G401.6 (cell line): ENCODE measurements around the gene TUBA4B.

Experiments
- FAIRE-seq: peaks from 2 replicates; lab custom pipeline; 2012; peaks lifted over from hg19 to GRCh38; lab: Jason Lieb, UNC

Gene TUBA4B

GRCh38 chr2:219252900-219253752 lies at the start of gene TUBA4B:
TUBA4B (plus strand) TSS chr2:219253243; CDS start chr2:219253408, 165 bp downstream.
- FAIRE-seq = no peak

GRCh38 chr2:219204425-219205164 lies 48.4 kb upstream of the TUBA4B start:
- FAIRE-seq = no peak

- FAIRE-seq = no peak
These were observed 47.9 kb upstream of the TUBA4B start for GRCh38 chr2:219205165-219205538.

DNA sequence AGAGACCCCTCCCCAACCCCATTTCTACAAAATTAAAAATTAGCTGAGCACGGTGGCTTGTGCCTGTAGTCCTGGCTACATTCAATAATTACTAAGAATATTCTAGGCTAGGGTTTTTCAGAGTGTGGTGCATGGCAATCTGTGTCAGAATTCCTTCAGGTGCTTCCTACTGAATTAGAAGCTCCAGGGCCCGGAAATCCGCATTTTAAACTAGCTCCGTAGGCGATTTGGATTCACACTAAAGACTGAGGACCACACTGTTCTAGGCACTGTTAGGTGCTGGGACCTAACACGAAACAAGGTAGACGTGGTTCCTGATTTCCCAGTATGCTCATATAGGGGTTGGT lies 47.1 kb upstream of the TUBA4B start:
- FAIRE-seq = no peak

- FAIRE-seq = no peak
These were observed 46.5 kb upstream of the TUBA4B start, which contains the start of gene ZFAND2B for GRCh38 chr2:219206328-219207133. ZFAND2B (plus strand) TSS chr2:219206782; CDS start chr2:219206988, 206 bp downstream.

- FAIRE-seq = no peak
These were observed 45.7 kb upstream of the TUBA4B start for GRCh38 chr2:219207134-219207883.

DNA sequence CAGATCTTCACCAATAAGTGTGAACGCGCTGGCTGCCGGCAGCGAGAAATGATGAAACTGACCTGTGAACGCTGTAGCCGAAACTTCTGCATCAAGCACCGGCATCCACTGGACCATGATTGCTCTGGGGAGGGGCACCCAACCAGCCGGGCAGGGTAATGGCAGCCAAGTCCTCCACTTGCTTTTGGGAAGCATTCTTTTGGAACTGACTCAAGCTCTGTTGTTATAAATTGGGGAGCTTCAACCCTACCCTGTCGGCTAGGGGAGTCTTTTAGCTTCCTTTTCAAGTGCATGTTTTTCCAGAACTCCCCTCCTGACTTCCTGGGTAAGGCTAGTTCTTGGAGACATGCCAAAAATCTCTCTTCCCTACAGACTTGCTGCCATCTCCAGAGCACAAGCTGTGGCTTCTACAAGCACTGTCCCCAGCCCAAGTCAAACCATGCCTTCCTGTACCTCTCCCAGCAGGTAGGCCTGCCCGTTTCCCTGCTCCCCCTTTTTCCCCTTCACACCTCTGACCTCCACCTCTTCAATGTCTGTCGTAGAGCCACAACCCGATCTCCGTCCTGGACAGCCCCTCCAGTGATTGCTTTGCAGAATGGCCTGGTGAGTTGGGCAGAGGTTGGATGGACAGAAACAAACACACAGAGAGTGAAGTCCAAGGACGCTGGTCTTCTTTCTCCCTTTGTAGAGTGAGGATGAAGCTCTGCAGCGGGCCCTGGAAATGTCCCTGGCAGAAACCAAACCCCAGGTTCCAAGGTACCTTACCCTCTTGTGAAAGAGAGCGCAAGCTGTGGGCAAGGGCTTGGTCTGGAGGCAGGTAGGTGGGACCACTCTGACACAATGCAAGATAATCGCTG lies 44.9 kb upstream of the TUBA4B start:
- FAIRE-seq = no peak

DNA sequence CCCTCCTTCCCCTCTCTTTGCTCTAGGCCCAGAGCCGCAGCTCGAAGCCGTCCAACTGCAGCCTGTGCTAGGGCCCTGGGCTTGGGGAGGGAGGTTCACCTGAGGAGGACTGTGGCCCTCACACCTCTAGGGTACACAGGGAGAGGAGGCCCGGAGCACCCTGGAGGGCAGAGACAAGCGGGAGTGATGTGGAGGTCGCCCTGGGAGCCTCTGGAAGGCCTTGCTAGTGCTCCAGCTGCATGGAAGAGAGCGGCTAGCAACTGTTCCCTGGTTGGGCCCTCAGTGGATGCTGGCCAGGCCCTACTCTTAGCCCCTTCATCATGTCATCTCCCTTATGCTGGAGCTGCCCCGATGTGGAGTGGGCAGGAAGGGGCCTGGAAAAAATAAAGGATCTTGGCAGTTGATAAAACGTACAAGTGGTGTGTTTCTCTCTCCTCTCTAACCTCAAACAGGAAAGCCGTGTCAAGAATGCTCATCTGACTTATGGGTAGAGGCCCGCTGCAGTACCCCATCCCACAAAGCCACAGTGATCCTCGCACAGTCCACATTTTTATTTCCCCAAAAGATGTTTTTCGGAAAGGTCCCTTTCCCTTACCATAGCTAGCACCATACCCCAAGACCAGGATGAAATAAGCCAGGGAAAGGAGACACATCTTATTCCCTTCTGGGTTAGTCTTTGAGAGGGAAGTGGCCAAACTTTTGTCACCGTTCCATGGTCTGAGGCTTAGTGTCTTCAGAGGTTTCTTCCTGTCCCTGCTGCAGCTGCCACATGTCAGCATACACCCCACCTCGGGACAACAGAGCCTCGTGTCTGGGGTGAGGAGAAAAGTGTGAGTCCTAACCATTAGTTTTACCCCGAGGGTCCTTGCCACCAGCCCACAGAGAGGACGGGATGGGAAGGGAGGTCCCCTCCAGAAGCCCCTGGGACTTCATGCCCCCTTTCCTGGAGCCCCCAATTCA lies 43.5 kb upstream of the TUBA4B start:
- no peak for FAIRE-seq

DNA sequence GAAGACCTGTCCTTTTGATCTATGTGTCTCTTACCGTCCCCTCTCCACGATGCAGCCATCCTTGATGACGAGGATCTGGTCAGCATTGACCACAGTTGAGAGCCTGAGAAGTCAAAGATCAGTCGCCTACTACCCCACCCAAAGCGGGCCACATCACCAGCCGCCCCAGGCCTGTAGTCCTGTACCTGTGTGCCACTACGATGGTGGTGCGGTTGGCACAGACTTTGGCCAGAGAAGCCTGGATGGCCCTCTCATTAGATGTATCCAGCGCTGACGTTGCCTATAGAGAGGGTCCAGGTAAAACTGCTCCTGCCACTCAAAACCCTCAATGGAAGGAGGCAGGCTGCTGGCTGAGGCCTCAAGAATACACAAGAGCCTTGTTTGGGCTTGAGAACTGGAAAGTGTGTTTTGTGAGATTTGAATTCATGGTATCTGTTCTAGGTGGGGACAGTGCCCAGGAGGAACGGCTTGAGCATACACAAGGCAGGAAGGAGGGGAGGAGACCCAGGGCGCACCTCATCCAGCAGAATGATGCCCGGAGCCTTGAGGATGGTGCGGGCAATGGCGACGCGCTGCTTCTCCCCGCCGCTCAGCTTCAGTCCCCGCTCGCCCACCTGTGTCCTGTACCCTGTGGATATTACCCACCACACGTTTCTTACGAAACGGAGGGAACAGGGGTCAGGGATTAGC lies 42.7 kb upstream of the TUBA4B start:
- FAIRE-seq = no peak

- no peak for FAIRE-seq
These were observed 42.1 kb upstream of the TUBA4B start for GRCh38 chr2:219210886-219211362.

DNA sequence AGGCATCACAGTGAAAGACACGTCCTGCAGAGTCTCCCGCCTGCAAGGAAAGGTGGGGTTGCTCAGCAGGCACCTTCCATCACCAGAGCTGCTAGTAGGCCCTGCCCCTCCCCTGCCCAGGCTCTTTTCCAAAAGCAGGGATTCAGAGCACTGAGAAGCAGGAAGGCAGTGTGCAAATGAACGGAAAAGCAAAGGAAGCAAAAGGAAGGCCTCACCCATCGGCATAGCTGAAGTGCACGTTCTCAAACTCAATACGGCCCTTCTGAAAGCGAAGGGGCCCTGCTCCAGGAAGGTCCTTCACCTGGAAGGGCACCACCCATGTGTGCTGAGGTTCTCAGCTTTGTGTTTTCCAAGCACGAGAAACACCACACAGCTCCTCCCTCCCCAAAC lies 40.0 kb upstream of the TUBA4B start:
- FAIRE-seq = no peak

GRCh38 chr2:219213486-219214071 lies 39.5 kb upstream of the TUBA4B start:
- no peak for FAIRE-seq

DNA sequence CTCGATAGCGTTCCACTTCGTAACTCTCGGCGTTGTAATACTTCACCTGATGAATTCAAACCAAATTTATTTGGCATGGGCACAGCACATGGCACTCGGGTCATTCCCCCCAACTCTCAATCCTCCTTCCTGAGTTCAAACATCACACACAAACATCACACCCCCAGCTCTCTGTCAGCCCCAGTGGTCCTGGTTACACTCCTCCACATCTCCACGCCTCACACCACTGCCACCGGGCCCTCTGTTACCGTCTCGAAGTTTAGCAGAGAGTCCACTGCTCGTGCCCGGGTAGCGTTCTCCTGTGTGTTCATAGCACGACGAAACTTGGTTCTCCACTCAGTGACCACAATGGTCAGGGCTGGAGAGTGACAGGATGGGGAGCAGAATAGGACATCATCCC lies 38.9 kb upstream of the TUBA4B start:
- no peak for FAIRE-seq

- no peak for FAIRE-seq
These were observed 38.3 kb upstream of the TUBA4B start for GRCh38 chr2:219214786-219215185.

- FAIRE-seq = no peak
These were observed 37.0 kb upstream of the TUBA4B start for GRCh38 chr2:219215871-219216534.

DNA sequence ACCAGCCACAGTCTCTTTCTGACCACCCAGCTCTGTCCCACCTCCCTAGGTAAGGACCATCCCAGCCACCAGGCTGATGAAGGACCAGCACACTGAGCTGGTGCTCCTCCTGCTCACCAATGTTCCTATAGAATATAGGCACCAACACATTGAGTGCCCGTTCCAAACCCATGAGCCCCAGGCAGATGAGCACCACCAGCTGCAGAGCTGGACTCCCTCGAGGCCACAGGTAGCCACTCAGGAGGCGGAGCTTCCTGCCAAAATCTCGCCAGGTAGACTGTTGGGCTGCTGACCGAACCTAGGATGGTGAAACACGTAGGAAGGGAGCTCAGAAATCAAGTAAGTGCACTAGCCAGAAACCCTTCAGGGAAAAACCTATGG lies 36.5 kb upstream of the TUBA4B start:
- FAIRE-seq = no peak

DNA sequence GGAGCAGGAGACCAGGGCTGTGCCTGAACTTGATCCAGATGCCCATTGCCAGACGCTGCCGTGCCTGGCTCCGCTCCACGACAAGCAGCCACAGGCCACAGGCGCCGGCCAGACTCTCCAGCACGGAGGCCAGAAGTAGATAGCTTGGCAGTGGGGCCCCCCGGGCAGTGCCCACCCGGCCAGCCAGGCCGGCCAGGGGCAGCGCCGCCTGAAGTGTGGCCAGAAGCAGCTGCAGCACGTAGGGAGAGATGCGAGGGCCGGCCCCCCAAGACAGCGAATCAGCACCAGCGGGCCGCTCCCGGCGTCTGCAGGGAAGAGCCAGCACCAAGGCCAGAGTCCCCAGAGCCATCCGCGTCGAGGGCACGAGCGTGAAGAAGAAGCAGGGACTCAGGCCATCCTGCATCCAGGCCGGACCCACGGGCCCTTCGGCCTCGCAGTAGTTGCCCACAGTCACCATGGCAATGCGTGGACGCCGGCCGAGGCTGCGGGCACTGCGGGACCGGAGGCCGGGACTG lies 34.8 kb upstream of the TUBA4B start:
- FAIRE-seq = no peak
